BE2C (cell line): ENCODE data around the gene ACIN1.

Source experiments
- DNase-seq: peaks from one replicate; pipeline ENCODE4 v3.0.0-alpha.2; 2020
- H3K27me3 ChIP-seq: fragments of 250-450 bp; sonication (Bioruptor Pico); 2 replicates; pipeline ENCODE4 v1.5.1; 2020; ENCODE audit warnings: mild to moderate bottlenecking
- H3K36me3 ChIP-seq: fragments of 250-450 bp; sonication (Bioruptor Pico); 2 replicates; pipeline ENCODE4 v1.5.1; 2020; ENCODE audit warnings: mild to moderate bottlenecking
- H3K4me1 ChIP-seq: fragments of 250-450 bp; sonication (Bioruptor Pico); 2 replicates; pipeline ENCODE4 v1.5.1; 2020
- H3K4me3 ChIP-seq: 2 replicates; pipeline ENCODE4 v1.5.1; 2011; ENCODE audit warnings: low read depth, low read length
- H3K9me3 ChIP-seq: fragments of 250-450 bp; sonication (Bioruptor Pico); 2 replicates; pipeline ENCODE4 v1.5.1; 2020
- TF ChIP-seq, protein P1 (sequence below): IDR thresholded peaks from 2 replicates; pipeline ENCODE4 v1.5.1; 2012; ENCODE audit warnings: mild to moderate bottlenecking, low read depth, low read length

Gene ACIN1

GRCh38 chr14:23125011-23125410, 30.1 kb upstream of the ACIN1 start:
- DNase-seq = no peak
- TF ChIP-seq, protein P1, sequence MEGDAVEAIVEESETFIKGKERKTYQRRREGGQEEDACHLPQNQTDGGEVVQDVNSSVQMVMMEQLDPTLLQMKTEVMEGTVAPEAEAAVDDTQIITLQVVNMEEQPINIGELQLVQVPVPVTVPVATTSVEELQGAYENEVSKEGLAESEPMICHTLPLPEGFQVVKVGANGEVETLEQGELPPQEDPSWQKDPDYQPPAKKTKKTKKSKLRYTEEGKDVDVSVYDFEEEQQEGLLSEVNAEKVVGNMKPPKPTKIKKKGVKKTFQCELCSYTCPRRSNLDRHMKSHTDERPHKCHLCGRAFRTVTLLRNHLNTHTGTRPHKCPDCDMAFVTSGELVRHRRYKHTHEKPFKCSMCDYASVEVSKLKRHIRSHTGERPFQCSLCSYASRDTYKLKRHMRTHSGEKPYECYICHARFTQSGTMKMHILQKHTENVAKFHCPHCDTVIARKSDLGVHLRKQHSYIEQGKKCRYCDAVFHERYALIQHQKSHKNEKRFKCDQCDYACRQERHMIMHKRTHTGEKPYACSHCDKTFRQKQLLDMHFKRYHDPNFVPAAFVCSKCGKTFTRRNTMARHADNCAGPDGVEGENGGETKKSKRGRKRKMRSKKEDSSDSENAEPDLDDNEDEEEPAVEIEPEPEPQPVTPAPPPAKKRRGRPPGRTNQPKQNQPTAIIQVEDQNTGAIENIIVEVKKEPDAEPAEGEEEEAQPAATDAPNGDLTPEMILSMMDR = no peak

DNA sequence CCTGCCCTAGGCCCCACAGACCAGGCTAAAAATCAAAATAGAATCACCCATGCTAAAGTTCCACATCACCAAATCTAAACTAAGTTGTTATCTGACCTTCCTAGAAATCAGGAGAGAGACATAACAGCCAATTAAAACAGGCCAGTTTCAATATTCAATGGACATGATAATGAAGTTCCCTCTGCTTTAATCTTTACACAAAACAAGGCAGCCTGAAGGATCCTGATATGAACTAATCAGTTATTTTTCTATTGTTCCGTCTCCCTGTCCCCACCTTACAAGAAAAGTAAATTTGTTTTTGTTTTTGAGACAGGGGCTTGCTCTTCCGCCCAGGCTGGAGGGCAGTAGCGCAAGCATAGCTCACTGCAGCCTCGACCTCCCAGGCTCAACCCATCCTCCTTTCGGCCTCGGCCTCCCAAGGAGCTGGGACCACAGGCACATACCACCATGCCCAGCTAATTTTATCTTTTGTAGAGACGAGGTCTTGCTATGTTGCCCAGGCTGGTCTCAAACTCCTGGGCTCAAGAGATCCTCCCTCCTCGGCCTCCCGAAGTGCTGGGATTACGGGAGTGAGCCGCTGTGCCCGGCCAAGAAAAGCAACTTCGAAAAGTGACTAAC, 29.5 kb upstream of the ACIN1 start:
- no peaks in the 10 kb centered on the region for H3K9me3 ChIP-seq
- no peak for DNase-seq
- TF ChIP-seq, protein P1 = no peak
- H3K27me3 ChIP-seq = 0 out of 2 replicates have a peak, but pooled peaks cover 4% of the 10 kb centered on the region
- 0 out of 2 replicates have a peak, but pooled peaks cover 1% of the 10 kb centered on the region for H3K4me1 ChIP-seq
- H3K4me3 ChIP-seq = no peak overlapping the region
- no peaks in the 10 kb centered on the region for H3K36me3 ChIP-seq

More at GRCh38 chr14:23125011-23125410, 30.1 kb upstream of the ACIN1 start:
- Histone ChIP-seq H3K36me3 (no peaks in the 10 kb centered on the region), H3K9me3 (no peaks in the 10 kb centered on the region), H3K4me3 (no peak overlapping the region), H3K4me1 (0 out of 2 replicates have a peak, but pooled peaks cover 4% of the 10 kb centered on the region), H3K27me3 (peaks cover 6% of the 10 kb centered on the region; the same call in 1 of the 2 replicates)

DNA sequence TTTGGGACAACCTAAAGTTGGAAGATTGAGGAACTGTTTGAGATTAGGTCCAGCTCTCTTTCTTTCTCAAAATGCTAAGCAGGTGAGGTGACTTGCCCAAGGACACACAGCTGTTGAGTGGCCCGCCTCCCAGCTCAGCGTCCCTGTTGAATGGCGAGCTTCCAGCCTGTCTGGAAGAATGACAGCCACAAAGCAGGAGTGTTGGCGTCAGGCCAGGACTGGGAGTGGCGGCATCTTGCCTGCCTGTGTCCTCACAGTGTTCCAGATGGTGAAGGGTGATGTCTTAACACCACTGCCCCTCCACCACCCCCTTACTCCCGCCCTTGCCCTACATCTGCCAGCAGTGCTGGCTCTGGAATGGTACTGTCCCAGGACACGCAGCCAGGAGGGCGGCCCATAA, 28.5 kb upstream of the ACIN1 start:
- Histone ChIP-seq H3K27me3 (no peaks in the 10 kb centered on the region), H3K9me3 (no peaks in the 10 kb centered on the region), H3K4me1 (no peaks in the 10 kb centered on the region), H3K4me3 (no peak overlapping the region), H3K36me3 (no peaks in the 10 kb centered on the region)
- TF ChIP-seq, protein P1 = no peak
- DNase-seq = peak; percentile 88

DNA sequence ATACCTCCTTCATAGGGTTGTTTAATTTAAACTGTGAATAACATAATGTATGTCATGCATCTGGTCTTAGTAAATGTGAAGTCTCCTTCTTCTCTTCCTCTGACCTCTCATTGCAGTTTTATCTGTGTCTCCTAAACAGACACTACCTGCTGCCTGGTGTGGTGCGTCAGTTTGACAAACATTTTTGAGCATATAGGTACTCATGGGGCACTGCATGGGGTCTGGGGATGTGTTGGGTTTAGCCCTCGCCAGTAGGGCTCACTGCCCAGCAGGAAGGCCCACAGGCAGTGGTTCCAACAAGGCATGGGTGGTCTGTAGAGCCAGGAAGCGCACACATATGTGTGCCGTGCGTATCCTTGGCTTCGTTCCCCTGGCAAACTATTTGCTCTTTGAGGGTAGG, 27.1 kb upstream of the ACIN1 start:
- Histone ChIP-seq H3K36me3 (no peaks in the 10 kb centered on the region), H3K4me1 (no peaks in the 10 kb centered on the region), H3K9me3 (no peaks in the 10 kb centered on the region), H3K27me3 (no peaks in the 10 kb centered on the region), H3K4me3 (no peak overlapping the region)
- no peak for DNase-seq
- TF ChIP-seq, protein P1 = no peak

DNA sequence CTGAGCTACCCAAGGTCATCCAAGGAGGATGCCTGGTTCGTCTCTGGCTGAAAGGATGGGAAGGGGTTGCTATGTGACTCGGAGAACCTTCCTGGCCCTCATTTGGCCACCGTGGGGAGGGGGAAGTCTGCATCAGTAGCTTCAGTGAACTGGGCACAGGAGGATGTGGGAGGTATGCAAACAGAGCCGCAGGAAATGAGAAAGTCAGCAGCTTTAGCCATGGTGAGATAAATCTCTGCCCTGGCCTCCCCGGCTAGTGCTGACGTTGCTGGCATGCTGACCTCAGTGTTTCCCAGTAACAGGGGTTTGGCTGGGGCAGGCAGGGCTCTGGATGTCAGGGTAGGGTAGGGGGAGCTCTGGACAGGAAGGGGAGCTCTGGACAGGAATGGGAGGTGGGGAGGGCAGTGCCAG, 26.4 kb upstream of the ACIN1 start:
- TF ChIP-seq, protein P1 = no peak
- DNase-seq = no peak
- Histone ChIP-seq H3K36me3 (no peaks in the 10 kb centered on the region), H3K4me1 (no peaks in the 10 kb centered on the region), H3K9me3 (no peaks in the 10 kb centered on the region), H3K4me3 (no peak overlapping the region), H3K27me3 (no peaks in the 10 kb centered on the region)

DNA sequence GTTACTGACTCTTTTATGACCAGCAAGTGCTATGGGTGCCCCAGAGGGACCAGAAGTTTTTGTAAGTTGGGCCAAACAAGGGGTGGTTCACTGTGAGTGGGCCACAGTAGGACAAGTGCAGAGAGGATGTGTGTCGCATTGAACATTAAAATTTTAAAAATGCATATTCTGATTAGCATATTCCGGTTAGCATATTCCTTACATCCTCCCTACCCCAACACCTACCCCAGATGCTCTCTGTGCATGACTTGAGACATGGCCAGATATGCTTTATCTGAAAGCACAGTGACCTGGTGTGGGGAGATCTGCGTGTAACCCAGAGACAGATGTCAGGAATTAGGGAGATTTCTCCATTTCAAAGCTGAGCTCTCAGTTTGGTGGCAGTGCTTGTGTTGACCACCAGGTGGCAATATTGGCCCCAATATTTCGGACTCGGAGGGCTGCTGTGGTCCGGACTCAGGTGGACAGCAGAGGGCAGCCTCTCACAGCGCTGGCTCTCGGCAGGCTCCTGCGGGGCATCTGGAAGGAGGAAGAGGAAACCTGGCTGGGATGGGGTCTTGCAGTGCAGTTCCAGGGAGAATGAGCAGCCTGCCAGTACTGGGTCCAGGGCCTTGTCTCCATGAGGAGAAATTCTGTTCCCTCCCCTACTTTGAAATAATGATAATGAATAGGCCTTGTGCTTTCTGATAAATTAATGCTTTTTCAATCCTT, 25.8 kb upstream of the ACIN1 start:
- no peaks in the 10 kb centered on the region for H3K9me3 ChIP-seq
- TF ChIP-seq, protein P1 = peak; percentile 100
- H3K4me1 ChIP-seq = no peaks in the 10 kb centered on the region
- peaks cover 3% of the 10 kb centered on the region; the same call in 1 of the 2 replicates for H3K27me3 ChIP-seq
- DNase-seq = peak; percentile 90
- H3K4me3 ChIP-seq = no peak overlapping the region
- no peaks in the 10 kb centered on the region for H3K36me3 ChIP-seq
